Activated T-cell treated with anti-CD3 and anti-CD28 coated beads for 1 hour (primary cell): ENCODE data around the gene DHX34.
"Not testable (repeated sequence)": the region's sequence is repeated elsewhere in the genome, so short reads cannot be mapped to it uniquely, and the experiment has no call there.

Experiments used
- DNase-seq: peaks from one replicate; pipeline ENCODE4 v3.0.0-alpha.2; 2020; ENCODE audit warnings: low read depth

Gene DHX34

DNA sequence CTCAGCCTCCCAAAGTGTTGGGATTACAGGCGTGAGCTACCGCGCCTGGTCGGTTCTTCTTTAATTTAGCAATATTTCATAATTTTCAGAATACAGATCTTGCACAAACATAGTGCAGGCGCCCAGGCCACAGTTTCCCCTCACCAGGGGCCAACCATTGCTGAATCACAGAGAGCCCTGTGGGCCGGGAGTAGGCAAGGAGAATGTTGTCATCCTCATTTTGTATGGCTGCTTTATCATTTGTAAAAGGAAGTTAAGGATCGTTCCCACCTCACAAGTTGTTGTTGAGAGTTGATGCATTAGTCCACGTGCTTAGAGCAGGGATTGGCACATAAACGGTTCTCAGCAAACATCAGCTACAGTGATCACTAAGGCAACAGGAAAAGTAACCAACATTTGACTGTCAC lies 40.0 kb downstream of the DHX34 start:
- no peak for DNase-seq

DNA sequence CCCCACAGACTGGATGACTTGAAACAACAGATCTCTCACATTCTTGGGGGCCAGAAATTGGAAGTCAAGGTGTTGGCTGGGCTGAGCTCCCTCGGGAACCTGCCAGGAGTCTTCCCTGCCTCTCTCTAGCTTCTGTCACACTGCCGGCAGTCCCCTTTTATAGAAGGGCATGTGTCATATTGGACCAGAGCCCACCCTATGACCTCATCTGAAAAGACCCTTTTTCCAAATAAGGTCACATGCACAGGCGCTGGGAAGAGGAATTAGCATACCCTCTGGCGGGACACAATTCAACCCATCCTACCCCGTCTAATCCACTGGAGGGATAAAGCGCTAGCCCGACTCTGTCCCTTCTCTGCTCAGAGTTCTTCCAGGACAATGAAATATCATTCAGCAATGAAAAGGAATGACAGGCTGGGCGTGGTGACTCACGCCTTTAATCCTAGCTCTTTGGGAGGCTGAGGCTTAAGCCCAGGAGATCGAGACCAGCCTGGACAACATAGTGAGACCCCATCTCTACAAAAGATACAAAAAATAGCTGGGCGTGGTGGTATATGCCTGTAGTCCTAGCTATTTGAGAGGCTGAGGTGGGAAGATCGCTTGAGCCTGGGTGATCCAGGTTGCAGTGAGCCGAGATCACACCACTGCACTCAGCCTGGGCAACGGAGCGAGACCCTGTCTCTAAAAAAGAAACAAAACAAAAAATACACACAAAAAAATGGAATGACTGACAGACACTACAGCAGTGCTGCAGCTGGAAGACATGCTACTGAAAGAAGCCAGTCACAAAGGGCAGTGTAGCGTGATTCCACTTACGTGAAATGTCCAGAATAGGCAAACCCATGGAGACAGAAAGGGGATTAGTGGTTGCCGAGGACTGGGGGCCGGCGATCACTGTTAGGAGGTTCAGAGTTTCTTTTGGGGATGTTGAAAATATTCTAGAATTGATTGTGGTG lies 41.7 kb downstream of the DHX34 start:
- DNase-seq: no peak

DNA sequence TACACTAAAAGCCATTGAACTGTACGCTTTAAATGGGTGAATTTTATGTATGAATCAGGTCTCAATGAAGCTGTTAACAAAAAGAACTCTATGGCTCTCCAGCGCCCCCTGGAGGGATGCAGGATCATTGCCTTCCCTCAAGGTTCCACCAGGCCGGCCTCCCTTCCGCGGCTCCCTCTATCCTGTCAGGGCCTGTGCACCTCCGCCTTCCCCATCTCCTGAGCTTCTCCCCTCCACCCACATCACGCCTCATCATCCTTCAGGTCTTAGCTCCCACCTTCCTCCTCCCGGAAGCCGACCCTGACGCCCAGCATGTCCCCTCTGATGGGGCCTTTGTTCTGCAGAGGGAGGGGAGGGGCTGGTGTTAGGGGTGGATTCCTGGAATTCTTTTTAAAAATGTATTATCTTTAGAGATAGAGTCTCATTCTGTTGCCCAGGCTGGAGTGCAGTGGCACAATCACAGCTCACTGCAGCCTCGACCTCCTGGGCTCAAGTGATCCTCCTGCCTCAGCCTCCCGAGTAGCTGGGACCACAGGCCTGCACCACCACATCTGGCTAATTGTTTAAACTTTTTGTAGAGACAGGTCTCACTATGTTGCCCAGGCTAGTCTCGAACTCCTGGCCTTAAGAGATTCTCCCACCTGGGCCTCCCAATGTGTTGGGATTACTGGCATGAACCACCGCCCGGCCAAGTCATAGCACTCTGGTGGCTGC lies 42.6 kb downstream of the DHX34 start:
- DNase-seq: peak; percentile 86

DNA sequence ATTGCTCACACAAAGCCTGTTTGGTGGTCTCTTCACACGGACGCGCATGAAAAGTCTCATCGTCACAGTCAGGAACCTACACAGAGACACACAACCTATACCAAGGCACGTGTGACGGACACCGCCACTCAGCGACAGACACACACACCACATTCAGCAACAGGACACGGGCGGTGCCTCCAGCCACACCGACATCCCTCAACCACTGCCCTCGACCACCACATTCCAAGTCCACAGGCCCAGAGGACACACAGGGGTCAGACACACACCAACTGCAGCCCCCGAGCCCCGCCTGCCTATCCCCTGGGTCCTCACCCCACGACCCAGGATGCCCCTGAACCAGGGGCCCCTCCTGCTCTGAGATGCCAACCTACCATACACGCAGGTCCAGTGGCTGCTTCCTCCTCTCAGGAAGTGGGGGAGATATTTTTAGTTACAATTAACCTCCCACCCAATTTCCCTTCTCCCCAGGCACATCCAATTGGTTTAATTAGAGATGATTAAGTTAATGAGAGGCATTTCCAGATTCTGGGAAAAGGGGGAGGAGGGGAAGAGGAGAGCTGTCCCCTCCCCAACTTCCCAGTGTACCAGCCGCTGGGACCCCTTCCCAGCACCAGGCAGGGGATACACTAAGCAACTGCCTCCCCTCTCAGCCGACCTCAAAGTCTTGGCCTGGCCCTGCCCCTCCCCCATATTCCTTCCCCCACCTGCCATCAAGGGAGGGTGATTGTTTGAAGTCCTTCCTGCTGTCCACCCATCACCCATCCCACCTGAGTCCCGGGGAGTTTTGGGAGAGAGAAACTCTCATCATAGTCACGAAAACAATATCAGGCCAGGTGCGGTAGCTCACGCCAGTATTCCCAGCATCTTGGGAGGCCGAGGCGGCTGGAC lies 49.8 kb downstream of the DHX34 start:
- DNase-seq: no peak

DNA sequence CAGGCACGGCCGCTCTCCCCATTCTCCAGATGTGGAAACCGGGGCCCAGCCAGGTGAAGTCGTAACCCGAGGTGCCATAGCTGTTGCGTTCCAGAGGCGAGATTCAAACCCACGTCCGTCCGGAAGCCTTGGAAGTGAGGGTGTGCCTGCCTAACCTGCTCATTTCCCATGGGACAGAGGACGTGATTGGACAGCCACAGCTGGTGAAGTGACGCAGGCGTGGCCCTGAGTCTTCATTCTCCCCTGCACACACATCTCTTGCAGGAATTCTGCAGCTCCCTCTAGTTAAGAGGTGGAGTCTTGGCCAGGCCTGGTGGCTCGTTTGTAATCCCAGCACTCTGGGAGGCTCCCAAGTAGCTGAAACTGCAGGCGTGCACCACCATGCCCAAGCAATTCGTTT lies 53.4 kb downstream of the DHX34 start:
- no peak for DNase-seq

DNA sequence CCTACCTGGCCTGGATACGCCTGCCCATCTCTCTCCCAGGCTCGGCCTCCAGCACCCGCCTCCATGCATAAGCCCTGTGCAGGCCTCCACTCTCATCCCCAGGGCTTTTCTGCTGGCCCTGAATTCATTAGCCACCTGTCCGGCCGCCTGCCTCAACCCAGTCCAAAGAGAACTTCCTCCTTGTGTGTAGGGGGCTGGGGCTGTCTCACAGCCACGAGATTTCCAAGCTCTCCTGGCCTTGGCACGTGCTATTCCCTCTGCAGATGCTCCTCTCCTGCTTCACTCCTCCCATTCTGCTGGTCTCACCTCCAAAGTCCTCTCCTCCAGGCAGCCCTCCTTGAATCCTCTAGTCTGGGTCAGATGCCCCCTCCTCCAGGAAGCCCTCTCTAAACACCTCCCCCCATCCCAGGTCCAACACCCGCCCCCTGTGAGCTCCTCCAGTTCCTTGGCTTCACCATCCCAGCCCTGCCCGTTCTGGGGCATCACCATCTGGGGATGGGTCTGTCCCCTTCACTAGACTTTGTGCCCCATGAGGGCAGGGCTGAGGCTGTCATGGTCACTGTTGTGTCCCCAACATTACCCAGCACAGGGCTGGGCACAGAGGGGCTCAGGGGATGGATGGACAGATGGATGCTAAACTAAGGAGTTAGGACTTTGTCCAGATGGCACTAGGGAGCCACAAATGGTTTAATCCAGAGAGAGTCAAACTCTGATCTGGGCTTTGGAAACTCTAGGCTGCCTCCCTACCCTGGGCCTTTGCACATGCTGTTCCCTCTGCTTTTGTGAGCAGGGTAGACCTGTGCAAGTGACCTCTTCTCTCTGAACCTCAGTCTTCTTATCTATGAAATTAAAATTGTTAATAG lies 55.5 kb downstream of the DHX34 start:
- no peak for DNase-seq

DNA sequence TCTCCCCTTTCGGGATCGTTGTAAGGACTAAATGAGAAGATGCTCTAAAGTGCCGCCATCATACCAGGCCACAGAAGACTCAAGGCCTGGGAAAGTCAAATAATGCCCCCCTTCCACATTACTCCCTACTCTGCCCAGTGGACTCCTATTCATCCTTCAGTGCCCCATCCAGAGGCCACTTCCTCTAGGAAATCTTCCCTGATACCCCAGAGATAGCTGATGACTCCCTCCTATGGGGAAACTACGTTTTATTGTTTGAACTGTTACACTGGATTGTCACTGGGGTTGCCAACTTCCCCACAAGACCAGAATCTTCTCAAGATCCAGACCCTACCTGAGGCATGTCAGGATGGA lies 56.1 kb downstream of the DHX34 start:
- DNase-seq: no peak

DNA sequence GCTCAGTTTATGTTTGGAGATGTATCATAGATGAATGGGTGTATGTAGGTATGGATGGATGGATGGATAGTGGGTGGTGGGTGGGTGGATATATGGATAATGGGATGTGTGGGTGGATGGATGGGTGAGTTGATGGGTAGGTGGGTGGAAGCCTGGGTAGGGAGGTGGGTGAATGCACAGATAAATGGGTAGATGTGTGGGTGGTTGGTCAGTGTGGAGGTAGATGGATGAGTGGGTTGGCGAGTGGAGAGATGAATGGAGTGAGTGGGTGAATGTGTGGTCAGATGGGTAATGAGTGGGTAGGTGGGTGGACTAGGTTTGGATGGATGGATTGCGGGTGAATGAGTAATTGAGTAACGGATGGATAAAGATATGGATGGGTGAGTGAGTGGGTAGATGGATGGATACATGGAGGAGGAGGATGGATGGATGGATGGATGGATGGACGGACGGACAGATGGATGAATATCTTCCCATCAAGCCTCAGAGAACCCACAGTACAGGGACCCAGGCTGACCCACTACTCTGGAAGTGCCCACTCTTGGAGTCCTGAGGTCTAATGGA lies 56.8 kb downstream of the DHX34 start:
- DNase-seq: no peak

DNA sequence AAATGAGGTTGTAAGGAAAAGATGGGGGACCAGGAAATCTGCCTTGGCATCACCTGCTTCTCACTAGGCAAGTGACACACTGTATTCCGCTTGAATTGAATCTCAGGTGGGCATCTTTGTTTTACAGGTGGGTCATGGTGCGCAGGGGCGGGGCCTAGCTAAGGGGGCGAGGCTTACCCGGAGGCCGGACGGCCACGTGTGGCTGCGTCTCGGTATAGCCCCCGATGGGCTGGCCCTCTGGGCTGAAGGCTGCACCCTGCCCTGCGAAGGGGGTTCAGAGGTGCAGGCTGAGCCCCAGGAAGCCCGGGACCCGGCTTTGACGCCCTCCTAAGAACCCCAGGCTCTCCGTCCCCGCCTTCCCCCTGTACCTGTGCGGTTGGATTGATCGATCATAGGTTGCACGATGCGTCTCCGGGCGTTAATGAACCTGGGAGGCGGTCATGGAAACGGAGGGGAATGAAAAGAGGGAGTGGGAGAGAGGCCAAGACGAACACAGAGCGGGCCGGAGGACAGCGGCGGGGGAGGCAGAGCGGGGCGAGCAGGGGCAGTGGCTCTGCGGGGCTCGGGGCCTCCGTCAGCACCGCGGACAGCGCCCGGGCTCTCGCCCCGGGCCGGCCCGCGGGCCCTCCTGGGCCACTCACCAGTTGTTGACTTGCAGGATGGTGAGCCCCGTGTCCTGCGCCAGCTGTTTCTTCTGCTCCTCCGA lies 57.7 kb downstream of the DHX34 start:
- DNase-seq: no peak

DNA sequence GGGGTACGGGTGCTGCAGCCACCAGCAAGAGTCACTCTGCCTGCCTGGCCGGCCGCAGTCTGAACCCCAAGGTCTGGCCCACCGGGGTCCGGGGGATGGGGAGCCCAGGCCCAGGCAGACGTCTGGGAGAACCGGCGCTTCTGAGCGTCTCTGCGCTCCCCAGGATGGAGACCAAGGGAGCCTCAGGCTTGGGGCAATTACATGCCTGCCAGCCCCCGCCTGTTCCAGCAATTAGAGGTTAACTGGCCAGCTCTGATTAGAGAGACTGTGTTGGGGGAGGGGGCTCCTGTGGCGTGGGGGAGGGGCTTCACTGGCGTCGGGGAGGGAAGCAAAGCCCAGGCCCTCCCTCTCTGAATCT lies 58.3 kb downstream of the DHX34 start:
- no peak for DNase-seq

DNA sequence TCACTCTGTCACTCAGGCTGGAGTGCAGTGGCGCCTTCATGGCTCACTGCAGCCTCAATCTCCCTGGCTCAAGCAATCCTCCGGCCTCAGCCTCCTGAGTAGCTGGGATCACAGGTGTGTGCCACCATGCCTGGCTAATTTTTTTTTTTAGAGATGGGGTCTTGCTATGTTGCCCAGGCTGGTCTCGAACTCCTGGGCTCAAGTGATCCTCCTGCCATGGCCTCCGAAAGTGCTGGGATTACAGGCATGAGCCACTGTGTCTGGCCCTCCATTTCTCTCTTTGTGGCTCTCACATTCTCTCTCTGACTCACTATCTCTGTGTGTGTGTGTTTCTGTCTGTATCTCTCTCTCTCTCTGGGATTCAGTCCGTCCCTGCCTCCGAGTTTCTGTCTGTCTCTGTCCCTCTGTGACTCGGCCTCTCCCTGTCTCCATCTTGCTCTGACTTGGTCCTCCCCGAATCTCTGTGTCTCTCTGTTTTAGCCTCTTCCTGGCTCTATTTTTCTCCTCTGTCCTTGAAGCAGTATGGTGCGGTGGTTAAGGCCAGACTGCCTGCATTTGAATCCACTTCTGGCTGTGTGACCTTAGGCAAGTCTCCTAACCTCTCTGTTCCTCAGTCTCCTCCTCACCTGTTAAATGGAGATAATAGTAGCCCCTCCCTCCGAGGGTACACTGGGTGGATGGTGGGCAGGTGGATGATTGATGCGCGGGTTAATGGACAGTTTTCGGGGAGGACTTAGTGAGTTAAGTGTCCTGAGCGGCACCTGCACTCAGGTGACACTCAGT lies 59.2 kb downstream of the DHX34 start:
- no peak for DNase-seq

DNA sequence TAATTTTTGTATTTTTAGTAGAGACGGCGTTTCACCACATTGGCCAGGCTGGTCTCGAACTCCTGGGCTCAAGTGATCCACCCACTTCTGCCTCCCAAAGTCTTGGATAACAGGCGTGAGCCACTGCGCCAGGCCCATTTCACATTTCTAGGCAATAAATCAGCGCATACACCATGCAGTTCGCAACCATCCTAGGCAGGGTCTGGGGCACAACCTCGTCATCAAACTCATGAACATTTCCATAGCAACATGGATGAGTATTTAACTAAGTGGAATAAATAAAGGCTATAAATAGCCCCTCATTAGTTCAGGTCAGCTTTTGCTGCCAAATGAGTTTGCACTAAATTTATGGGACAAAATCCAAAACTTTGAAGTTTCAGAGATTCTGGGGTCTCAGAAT lies 62.0 kb downstream of the DHX34 start:
- no peak for DNase-seq

DNA sequence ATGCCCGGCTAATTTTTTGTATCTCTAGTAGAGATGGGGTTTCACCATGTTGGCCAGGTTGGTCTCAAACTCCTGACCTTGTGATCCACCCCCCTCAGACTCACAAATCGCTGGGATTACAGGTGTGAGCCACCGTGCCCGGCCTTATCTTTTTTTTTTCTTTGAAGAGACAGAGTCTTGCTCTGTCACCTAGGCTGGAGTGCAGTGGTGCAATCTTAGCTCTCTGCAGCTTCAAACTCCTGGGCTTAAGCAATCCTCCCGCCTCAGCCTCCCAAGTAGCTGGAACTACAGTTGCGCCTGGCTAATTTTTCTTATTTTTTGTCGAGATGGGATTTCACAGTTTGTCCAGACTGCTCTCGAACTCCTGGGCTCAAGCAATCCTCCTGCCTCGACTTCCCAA lies 62.6 kb downstream of the DHX34 start:
- DNase-seq: not testable (repeated sequence)

DNA sequence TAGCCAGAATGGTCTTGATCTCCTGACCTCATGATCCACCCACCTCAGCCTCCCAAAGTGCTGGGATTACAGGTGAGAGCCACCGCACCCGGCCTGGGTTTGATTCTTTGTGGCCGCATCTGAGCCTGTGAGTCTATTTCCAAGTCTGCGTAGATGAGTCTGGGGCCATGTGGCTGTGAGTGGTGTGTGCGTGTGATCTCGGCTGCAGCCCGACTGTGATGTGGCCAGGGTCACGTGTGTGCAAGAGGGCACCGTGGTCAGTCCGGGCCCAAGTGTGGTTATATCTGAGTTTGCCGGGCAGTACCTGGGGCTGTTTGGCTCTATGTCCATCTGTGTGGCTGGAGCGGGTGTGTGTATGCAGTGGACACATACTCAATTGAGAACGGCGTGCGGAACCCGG lies 64.8 kb downstream of the DHX34 start:
- DNase-seq: no peak

DNA sequence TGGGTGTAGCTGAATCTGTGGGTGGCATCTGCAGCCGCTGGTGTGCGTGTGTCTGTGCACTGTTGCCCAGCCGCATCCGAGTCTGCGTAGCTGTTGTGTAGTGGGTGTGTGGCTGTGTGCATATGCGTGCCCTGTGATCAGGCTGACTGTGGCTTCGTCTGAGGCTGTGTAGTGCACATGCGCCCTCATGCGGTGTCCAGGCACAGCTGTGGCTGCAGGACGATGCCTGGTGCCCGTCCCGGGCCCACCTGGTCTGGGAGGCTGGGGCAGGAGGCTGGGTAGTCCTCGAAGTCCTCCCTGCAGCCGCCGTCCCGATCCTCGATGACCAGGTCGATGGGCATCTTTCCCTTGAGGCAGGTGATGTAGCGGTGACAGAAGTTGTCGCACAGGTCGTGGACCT lies 65.4 kb downstream of the DHX34 start:
- no peak for DNase-seq

DNA sequence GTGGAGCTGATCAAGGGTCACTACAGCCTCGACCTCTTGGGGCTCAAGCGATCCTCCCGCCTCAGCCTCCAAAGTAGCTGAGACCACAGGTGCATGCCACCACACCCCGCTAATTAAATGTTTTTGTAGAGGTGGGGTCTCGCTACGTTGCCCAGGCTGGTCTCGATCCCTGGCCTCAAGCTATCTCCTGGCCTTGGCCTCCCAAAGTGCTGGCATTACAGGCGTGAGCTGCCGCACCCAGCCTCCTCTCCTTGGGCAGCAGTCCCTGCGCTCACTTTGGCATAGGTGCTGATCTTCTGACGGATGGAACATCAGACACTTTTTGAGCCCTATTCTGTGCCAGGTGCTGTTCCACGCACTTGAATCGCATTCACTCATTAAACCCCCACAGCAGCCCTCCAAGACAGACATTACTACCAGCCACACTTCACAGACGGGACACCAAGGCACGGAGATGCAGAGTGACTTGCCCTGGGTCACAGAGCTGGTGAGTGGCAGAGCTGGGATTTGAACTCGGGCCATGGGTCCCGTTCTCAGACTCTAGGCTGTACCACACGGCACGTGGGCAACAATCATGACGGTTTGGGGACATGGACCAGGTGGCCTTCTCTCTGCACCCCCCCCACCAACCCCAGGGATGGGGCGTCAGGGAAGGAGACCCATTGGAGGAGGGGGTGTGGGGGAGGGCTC lies 67.0 kb downstream of the DHX34 start:
- DNase-seq: no peak

DNA sequence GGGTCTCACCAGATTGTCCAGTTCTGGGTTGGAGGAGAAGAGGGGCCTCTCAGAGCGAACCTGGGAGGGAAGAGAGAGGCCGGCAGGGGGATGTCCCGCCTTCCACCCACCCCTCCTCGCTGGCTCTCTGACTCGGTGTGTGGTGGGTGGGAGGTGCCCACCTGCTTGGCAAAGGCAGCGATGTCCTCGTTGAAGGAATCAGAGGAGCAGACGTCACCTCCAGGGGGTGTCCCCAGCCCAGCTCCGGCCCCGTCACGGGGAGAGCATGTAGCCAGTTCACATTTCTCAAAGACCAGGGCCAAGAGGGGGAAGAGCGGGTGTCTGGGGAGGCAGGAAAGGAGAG lies 67.5 kb downstream of the DHX34 start:
- no peak for DNase-seq

DNA sequence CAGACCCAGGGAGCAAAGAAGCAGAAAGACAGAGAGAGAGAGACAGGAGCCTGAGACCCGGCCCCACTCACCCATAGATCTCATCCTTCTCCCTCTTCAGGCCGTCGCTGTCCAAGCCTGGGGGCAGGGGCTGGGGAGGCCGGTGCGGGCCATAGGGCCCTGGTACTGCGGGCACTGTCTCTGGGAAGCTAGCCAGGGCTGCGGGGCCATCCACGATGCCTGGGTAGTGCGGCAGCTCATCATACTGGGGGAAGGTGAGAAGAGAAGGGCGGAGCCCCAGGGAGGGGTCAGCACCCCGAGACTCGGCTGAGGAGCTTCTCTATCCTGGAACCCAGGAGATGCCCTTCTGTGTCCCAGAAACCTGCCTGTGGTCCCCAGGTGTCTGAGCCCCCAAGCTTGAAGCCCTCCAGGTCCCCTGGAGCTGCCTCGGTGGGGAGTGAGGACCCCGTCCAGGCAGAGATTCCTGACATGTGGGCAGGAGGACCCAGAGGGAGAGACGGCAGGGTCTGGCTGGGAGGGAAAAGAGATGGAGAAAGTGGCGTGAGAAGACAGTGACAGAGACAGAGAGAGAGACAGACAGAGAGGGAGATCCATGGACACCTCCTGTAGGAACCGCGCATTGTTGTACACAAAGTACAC lies 68.1 kb downstream of the DHX34 start:
- no peak for DNase-seq
